ENCODE data around the gene FAM124B.

DNA sequence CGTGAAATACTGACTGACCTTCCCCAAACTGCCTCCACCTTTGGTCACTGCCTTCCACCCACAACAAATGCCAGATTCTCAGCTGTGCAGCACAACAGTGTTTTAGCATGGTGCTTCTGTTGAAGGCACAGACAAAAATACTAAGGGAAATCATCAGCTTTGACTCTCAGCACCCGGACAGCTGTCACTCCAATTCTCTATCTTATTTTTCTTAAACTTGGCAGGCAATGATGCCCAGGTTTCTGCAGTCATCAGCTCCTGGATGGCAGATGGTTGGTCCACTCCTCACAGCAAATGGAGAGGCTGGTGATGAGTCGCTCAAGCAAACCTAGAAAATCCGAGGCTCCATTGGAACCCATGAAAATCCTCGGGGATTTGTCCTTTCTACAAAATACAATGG lies 2.9 kb upstream of the FAM124B start:
- no peak for TF ChIP-seq POLR2A (IDR thresholded peaks at IDR 0.05; ENCODE audit: low read depth, low read length)
- TF ChIP-seq POLR2AphosphoS5 (IDR thresholded peaks at IDR 0.05; ENCODE audit: low read depth, low read length): no peak

All from GM12891 (cell line).